LNCaP clone FGC (cell line): Measurements from ENCODE around the gene TBC1D14.

ENCODE experiments used
- DNase-seq: peaks from one replicate; pipeline ENCODE4 v3.0.0-alpha.2; 2011; ENCODE audit warnings: low read depth
- H3K4me3 ChIP-seq: 2 replicates; pipeline ENCODE4 v1.5.1; 2011; ENCODE audit warnings: mild to moderate bottlenecking, low read depth, low read length, control low read depth
- TF ChIP-seq, protein P1 (sequence below): IDR thresholded peaks from 2 replicates; pipeline ENCODE4 v1.5.1; 2012; ENCODE audit warnings: mild to moderate bottlenecking; ENCODE audit not compliant: control insufficient read depth, insufficient read depth; ENCODE audit errors: extremely low read depth

TBC1D14 gene, protein sequence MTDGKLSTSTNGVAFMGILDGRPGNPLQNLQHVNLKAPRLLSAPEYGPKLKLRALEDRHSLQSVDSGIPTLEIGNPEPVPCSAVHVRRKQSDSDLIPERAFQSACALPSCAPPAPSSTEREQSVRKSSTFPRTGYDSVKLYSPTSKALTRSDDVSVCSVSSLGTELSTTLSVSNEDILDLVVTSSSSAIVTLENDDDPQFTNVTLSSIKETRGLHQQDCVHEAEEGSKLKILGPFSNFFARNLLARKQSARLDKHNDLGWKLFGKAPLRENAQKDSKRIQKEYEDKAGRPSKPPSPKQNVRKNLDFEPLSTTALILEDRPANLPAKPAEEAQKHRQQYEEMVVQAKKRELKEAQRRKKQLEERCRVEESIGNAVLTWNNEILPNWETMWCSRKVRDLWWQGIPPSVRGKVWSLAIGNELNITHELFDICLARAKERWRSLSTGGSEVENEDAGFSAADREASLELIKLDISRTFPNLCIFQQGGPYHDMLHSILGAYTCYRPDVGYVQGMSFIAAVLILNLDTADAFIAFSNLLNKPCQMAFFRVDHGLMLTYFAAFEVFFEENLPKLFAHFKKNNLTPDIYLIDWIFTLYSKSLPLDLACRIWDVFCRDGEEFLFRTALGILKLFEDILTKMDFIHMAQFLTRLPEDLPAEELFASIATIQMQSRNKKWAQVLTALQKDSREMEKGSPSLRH

GRCh38 chr4:6909113-6909969 lies at the start of gene TBC1D14:
Gene TBC1D14, plus strand, starts transcription at chr4:6909826. Its CDS starts 13,564 bp downstream, at chr4:6923390.
- TF ChIP-seq, protein P1, sequence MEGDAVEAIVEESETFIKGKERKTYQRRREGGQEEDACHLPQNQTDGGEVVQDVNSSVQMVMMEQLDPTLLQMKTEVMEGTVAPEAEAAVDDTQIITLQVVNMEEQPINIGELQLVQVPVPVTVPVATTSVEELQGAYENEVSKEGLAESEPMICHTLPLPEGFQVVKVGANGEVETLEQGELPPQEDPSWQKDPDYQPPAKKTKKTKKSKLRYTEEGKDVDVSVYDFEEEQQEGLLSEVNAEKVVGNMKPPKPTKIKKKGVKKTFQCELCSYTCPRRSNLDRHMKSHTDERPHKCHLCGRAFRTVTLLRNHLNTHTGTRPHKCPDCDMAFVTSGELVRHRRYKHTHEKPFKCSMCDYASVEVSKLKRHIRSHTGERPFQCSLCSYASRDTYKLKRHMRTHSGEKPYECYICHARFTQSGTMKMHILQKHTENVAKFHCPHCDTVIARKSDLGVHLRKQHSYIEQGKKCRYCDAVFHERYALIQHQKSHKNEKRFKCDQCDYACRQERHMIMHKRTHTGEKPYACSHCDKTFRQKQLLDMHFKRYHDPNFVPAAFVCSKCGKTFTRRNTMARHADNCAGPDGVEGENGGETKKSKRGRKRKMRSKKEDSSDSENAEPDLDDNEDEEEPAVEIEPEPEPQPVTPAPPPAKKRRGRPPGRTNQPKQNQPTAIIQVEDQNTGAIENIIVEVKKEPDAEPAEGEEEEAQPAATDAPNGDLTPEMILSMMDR, result no peak
- H3K4me3 ChIP-seq, result peak within 1 kb of the TSS; percentile 75
- peak; percentile 50 for DNase-seq

DNA sequence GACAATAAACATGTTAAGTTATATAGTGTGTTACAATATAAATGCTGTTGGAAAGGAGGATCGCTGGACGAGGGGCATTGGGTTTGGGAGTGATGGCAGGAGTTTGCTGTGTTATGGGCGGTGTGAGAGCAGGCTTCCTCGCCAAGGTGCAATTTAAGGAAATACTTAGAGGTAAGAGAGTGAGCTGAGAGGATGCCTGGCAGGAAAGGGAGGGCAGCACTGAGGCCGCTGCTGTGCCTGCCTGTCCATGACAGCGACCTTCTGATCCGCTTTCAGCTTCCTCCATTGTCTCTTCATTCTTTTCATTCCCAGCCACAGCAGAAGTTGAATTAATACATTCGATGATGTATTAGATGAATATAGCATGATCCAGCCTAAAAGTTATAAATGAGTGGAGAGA lies 41.2 kb upstream of the TBC1D14 start:
- DNase-seq, result no peak
- TF ChIP-seq, protein P1, result no peak
- H3K4me3 ChIP-seq, result no peak overlapping the region

DNA sequence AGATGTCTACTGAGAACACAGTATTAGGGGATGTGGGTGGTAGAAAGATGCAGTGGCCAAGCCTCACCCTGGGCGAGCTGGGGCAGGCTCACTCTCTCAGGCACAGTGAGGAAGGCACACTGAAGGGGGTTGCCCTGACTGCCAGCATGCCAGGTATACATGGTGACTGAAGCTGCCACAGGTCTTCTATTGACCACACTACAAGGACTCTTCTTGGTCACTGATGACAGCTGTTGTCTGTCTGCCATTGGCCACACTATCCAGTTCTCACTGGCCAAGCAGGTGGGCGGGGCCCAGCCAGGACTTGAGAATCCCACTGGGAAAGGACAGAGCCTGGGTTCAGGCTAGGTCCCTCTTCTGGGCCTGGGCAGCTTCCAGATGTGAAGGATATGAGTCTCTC lies 39.7 kb upstream of the TBC1D14 start:
- TF ChIP-seq, protein P1, result no peak
- DNase-seq, result no peak
- H3K4me3 ChIP-seq, result no peak overlapping the region

DNA sequence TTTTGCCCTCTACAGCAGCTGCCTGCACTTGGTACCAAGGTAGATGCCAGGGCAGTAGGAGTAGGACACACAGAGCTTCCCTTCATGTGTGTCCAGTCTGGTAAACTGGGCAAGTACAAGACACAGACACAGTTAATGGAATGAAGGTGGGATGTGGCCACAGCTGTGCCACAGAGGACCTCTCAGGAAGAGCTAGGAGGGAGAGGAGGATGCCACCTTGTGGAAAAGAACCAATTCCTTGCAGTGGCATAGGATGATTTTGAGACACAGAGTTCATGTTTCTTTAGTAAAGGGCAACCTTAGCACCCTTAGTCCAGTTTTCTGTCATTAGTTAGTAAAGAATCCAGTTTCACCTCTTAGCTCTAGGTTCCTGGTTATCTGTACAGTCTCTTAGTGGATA lies 36.3 kb upstream of the TBC1D14 start:
- DNase-seq, result no peak
- TF ChIP-seq, protein P1, result peak; percentile 57
- no peak overlapping the region for H3K4me3 ChIP-seq

GRCh38 chr4:6873792-6874461 lies 35.7 kb upstream of the TBC1D14 start:
- peak; percentile 21 for DNase-seq
- TF ChIP-seq, protein P1, result peak; percentile 97
- no peak overlapping the region for H3K4me3 ChIP-seq

DNA sequence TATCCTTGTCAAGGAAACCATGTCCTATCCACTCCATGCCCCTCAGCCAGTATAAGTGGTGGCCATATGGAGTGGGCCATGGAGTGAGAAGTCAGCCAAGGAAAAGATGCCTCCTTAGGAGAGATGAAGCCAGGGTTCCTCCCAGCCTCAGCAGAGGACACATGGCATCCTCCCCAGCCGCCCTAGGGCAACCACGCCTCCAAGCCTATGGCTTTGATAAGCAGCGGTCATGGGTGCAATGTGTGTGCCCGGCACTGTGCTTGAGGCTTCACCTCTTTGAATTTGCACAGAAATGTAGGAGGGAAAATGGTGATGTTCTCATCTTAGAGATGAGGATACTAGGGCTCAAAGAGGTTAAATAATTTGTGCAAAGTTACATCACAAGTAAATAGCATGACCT lies 34.6 kb upstream of the TBC1D14 start:
- TF ChIP-seq, protein P1, result no peak
- no peak overlapping the region for H3K4me3 ChIP-seq
- DNase-seq, result no peak
